Measurements from ENCODE around the gene DRD1.
"Not testable (repeated sequence)": the region's sequence is repeated elsewhere in the genome, so short reads cannot be mapped to it uniquely, and the experiment has no call there.

- TF ChIP-seq CTCF (IDR thresholded peaks at IDR 0.05 in 2 of 3, conservative IDR thresholded peaks at IDR 0.05 in 1 of 3; ENCODE audit: borderline replicate concordance in 1 of 3, insufficient read depth in 1 of 3, low read depth in 2 of 3, low read length in 2 of 3); RAD21 (IDR thresholded peaks at IDR 0.05; ENCODE audit: low read depth); POLR2AphosphoS5 (IDR thresholded peaks at IDR 0.05; ENCODE audit: low read depth, low read length); ELF1 (IDR thresholded peaks at IDR 0.05; ENCODE audit: borderline replicate concordance, low read depth); SRF (IDR thresholded peaks at IDR 0.05; ENCODE audit: low read depth); POLR2A (IDR thresholded peaks at IDR 0.05; ENCODE audit: borderline replicate concordance, extremely low read depth, insufficient read depth, insufficient read length); EZH2phosphoT487 (IDR thresholded peaks at IDR 0.05; ENCODE audit: borderline replicate concordance); REST (IDR thresholded peaks at IDR 0.05; ENCODE audit: low read depth); ZBTB33 (IDR thresholded peaks at IDR 0.05; ENCODE audit: extremely low read depth, insufficient replicate concordance, low read length); EGR1 (IDR thresholded peaks at IDR 0.05; ENCODE audit: low read depth); SP1 (IDR thresholded peaks at IDR 0.05; ENCODE audit: low read depth): not testable (repeated sequence)
Measured at GRCh38 chr5:175454338-175454737, 10.4 kb upstream of the DRD1 start.

Data from HCT116 (cell line).